Measurements from ENCODE around the gene KRTAP12-1.
"Not testable (repeated sequence)": the region's sequence is repeated elsewhere in the genome, so short reads cannot be mapped to it uniquely, and the experiment has no call there.

The KRTAP12-1 gene

GRCh38 chr21:44644878-44645277, 37.1 kb downstream of the KRTAP12-1 start:
- no peak for DNase-seq (ENCODE audit: low read depth)

GRCh38 chr21:44643741-44644310, 38.1 kb downstream of the KRTAP12-1 start:
- no peak for DNase-seq (ENCODE audit: low read depth)

- DNase-seq (ENCODE audit: low read depth) = no peak
Measured at GRCh38 chr21:44640761-44641160, 41.2 kb downstream of the KRTAP12-1 start.

- DNase-seq (ENCODE audit: low read depth) = no peak
Measured at GRCh38 chr21:44639331-44639655, 42.7 kb downstream of the KRTAP12-1 start.

- not testable (repeated sequence) for DNase-seq (ENCODE audit: low read depth)
Measured at GRCh38 chr21:44638506-44639330, 43.2 kb downstream of the KRTAP12-1 start.

GRCh38 chr21:44637851-44638348, 44.1 kb downstream of the KRTAP12-1 start:
- DNase-seq (ENCODE audit: low read depth) = not testable (repeated sequence)

- DNase-seq (ENCODE audit: low read depth) = no peak
Measured at GRCh38 chr21:44637018-44637850, 44.7 kb downstream of the KRTAP12-1 start, which contains the start of gene KRTAP10-10. TSS of gene KRTAP10-10 (plus strand) at chr21:44637356. CDS start at chr21:44637418, 62 bp downstream.

GRCh38 chr21:44636209-44637017, 45.5 kb downstream of the KRTAP12-1 start:
- DNase-seq (ENCODE audit: low read depth) = no peak

GRCh38 chr21:44632067-44632466, 49.9 kb downstream of the KRTAP12-1 start:
- no peak for DNase-seq (ENCODE audit: low read depth)

Measured in HS-27A (cell line).